Fibroblast of lung (primary cell): ENCODE measurements around the gene ATPAF2. TPM values are rescaled to one million over a fixed set of nuclear protein-coding genes. Genes with fewer than 3 reads are reported as not detected.

Source experiments
- DNase-seq, 2 donors: peaks; one replicate each; pipeline versions ENCODE4 v3.0.0 to v3.0.0-alpha.2; 2010; ENCODE audit warnings: low read depth in 2 of 2
- H2AFZ ChIP-seq: 2 replicates; pipeline ENCODE4 v1.5.1; 2012; ENCODE audit warnings: low read length, control low read depth, inconsistent platforms
- H3K27ac ChIP-seq: 2 replicates; pipeline ENCODE4 v1.5.1; 2011; ENCODE audit warnings: low read length, control low read depth; ENCODE audit not compliant: insufficient read depth
- H3K27me3 ChIP-seq: 2 replicates; pipeline ENCODE4 v1.5.1; 2011; ENCODE audit warnings: mild to moderate bottlenecking, low read length; ENCODE audit not compliant: control insufficient read depth, insufficient read depth
- H3K36me3 ChIP-seq: 2 replicates; pipeline ENCODE4 v1.5.1; 2011; ENCODE audit warnings: low read length; ENCODE audit not compliant: control insufficient read depth, insufficient read depth
- H3K4me1 ChIP-seq: 2 replicates; pipeline ENCODE4 v1.5.1; 2011; ENCODE audit warnings: low read length; ENCODE audit not compliant: control insufficient read depth, insufficient read depth; ENCODE audit errors: extremely low read depth
- H3K4me2 ChIP-seq: 2 replicates; pipeline ENCODE4 v1.5.1; 2011; ENCODE audit warnings: low read length, control low read depth; ENCODE audit not compliant: insufficient read depth; ENCODE audit errors: extremely low read depth
- H3K4me3 ChIP-seq, 4 experiments: fragments of 200-600 bp in 1 of 4; sonication (generic) in 1 of 4; replicated peaks in 1 of 4; 2 replicates each; pipeline ENCODE4 v1.5.1; 2011 to 2016; ENCODE audit warnings: low read length in 4 of 4, low read depth in 3 of 4, mild to moderate bottlenecking in 3 of 4, control low read depth in 2 of 4, inconsistent platforms in 1 of 4, mixed read lengths in 1 of 4; ENCODE audit not compliant: insufficient read depth in 1 of 4; ENCODE audit errors: control extremely low read depth in 1 of 4
- H3K79me2 ChIP-seq: 2 replicates; pipeline ENCODE4 v1.5.1; 2012; ENCODE audit warnings: mild to moderate bottlenecking, low read length, inconsistent platforms; ENCODE audit not compliant: control insufficient read depth, insufficient read depth
- H3K9ac ChIP-seq: 2 replicates; pipeline ENCODE4 v1.5.1; 2011; ENCODE audit warnings: mild to moderate bottlenecking, low read length, control low read depth; ENCODE audit not compliant: insufficient read depth
- H3K9me3 ChIP-seq: 2 replicates; pipeline ENCODE4 v1.5.1; 2012; ENCODE audit warnings: low read depth, low read length; ENCODE audit not compliant: control insufficient read depth, insufficient read depth
- H4K20me1 ChIP-seq: 2 replicates; pipeline ENCODE4 v1.5.1; 2011; ENCODE audit warnings: low read length; ENCODE audit not compliant: control insufficient read depth, insufficient read depth; ENCODE audit errors: extremely low read depth
- EZH2 ChIP-seq: IDR thresholded peaks from 2 replicates; pipeline ENCODE4 v1.5.1; 2012; ENCODE audit warnings: low read length, control low read depth, mild to moderate bottlenecking; ENCODE audit errors: missing control alignments
- polyA plus RNA-seq, 2 donors: library from polyadenylated mRNA; depleted of rRNA in 1 of 2; stranded (reverse) in 1 of 2; unstranded in 1 of 2; fragments of >200 nt; gene quantifications; 2 replicates each; pipeline ENCODE4 v1.2.1, GENCODE V29; 2011 to 2012; ENCODE audit warnings: missing spikeins in 1 of 2
- total RNA-seq: library from RNA; depleted of rRNA; stranded (reverse); fragments of >200 nt; gene quantifications from 2 replicates; pipeline ENCODE4 v1.2.1, GENCODE V29; 2014
- TF ChIP-seq, protein P1 (sequence below), 2 donors: IDR thresholded peaks in 1 of 2; conservative IDR thresholded peaks in 1 of 2; 1 replicate in 1 of 2; 2 replicates in 1 of 2; pipeline ENCODE4 v1.5.1; 2011 to 2012; ENCODE audit warnings: low read length in 2 of 2, control low read depth in 1 of 2, inconsistent platforms in 1 of 2, low read depth in 1 of 2, mild to moderate bottlenecking in 1 of 2

The ATPAF2 gene
- total and polyA plus RNA-seq, 2 donors (not counting 1 experiment from before 2014, with no cell fraction given), result 11.6 to 12.6 TPM

DNA sequence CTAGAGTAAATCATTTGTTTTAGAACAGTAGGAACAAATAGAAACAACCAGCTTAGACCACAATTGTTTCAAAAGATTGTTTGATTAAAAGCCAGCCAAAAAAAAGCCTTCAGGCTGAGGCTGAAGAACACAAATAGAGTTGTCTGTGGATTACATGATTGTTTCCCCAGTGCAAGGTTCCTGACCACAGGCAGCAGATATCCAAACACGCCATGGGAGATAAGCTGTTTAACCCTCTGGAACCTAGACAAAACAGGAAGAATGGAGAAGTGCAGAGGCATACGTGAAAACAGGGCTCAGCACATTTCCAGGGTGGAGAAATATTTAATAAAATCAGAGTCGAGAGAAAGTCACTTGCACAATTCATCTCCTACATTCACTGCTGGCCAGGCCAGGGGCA lies 21.0 kb downstream of the ATPAF2 start:
- no peaks in the 10 kb centered on the region for H4K20me1 ChIP-seq
- peak in 1 of 2 donors; percentile 71 for DNase-seq
- no peak overlapping the region for H3K4me2 ChIP-seq
- H3K9me3 ChIP-seq, result no peaks in the 10 kb centered on the region
- no peak overlapping the region for H2AFZ ChIP-seq
- no peak overlapping the region for H3K9ac ChIP-seq
- H3K27me3 ChIP-seq, result no peaks in the 10 kb centered on the region
- peaks cover 4% of the 10 kb centered on the region for H3K36me3 ChIP-seq
- H3K27ac ChIP-seq, result no peak overlapping the region
- H3K79me2 ChIP-seq, result no peaks in the 10 kb centered on the region
- H3K4me3 ChIP-seq, result no peak overlapping the region
- TF ChIP-seq EZH2, result no peak
- TF ChIP-seq, protein P1, sequence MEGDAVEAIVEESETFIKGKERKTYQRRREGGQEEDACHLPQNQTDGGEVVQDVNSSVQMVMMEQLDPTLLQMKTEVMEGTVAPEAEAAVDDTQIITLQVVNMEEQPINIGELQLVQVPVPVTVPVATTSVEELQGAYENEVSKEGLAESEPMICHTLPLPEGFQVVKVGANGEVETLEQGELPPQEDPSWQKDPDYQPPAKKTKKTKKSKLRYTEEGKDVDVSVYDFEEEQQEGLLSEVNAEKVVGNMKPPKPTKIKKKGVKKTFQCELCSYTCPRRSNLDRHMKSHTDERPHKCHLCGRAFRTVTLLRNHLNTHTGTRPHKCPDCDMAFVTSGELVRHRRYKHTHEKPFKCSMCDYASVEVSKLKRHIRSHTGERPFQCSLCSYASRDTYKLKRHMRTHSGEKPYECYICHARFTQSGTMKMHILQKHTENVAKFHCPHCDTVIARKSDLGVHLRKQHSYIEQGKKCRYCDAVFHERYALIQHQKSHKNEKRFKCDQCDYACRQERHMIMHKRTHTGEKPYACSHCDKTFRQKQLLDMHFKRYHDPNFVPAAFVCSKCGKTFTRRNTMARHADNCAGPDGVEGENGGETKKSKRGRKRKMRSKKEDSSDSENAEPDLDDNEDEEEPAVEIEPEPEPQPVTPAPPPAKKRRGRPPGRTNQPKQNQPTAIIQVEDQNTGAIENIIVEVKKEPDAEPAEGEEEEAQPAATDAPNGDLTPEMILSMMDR (conservative IDR thresholded peaks at IDR 0.05 in 1 of 2, IDR thresholded peaks at IDR 0.05 in 1 of 2; ENCODE audit: low read depth in 1 of 2, low read length in 2 of 2), result no peak
- H3K4me1 ChIP-seq, result no peaks in the 10 kb centered on the region

DNA sequence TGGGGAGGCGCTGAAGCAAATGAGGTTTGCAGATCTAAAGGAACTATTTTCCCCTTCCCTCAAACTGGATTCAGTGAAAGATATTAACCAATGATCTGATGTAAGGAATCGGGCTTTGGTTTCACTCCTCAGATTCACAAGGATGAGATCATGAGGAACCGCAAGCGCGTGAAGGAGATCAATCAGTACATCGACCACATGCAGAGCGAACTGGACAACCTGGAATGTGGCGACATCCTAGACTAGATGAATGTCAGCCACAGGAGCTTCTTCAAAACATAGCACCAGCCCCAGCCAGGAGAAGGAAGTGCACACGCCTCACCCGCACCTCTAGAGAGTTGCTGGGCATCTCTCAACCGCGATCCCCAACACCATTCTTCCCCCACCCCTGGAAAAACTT lies 22.5 kb downstream of the ATPAF2 start:
- Histone ChIP-seq H3K36me3 (peaks cover 4% of the 10 kb centered on the region), H3K4me2 (no peak overlapping the region)

DNA sequence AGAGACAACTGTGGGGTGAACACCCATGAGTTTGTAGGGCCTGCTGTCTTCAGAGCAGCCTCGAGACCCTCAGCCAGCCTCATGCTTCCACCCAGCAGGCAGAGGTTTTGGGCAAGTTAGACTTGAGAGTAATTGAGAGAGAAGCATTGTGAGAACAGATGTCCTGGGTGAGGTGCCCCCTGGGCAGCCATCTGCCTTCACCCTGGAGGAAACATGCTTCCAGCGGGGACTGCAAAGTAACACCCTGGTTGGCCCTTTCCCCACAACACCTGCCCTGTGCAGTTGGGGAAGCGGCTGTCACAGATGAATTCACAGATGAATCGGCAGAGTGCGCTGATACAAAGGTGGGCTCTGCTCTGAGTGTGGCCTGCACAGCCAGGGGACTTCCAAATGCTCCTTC lies 23.4 kb downstream of the ATPAF2 start:
- TF ChIP-seq EZH2, result no peak
- TF ChIP-seq, protein P1 (conservative IDR thresholded peaks at IDR 0.05 in 1 of 2, IDR thresholded peaks at IDR 0.05 in 1 of 2; ENCODE audit: low read depth in 1 of 2, low read length in 2 of 2), result no peak
- Histone ChIP-seq H3K79me2 (no peaks in the 10 kb centered on the region), H3K36me3 (peaks cover 3% of the 10 kb centered on the region), H3K4me2 (no peak overlapping the region), H3K27ac (no peak overlapping the region), H4K20me1 (no peaks in the 10 kb centered on the region), H3K27me3 (no peaks in the 10 kb centered on the region), H3K9ac (no peak overlapping the region), H3K4me3 (no peak overlapping the region), H3K9me3 (no peaks in the 10 kb centered on the region), H2AFZ (no peak overlapping the region), H3K4me1 (no peaks in the 10 kb centered on the region)
- DNase-seq, result no peak

More for the DNA sequence above, 22.5 kb downstream of the ATPAF2 start:
- no peak overlapping the region for H2AFZ ChIP-seq
- H3K4me3 ChIP-seq, result no peak overlapping the region
- no peak for DNase-seq
- H3K9ac ChIP-seq, result no peak overlapping the region
- H4K20me1 ChIP-seq, result no peaks in the 10 kb centered on the region
- no peaks in the 10 kb centered on the region for H3K4me1 ChIP-seq
- no peaks in the 10 kb centered on the region for H3K9me3 ChIP-seq
- H3K27ac ChIP-seq, result no peak overlapping the region
- no peaks in the 10 kb centered on the region for H3K79me2 ChIP-seq
- no peaks in the 10 kb centered on the region for H3K27me3 ChIP-seq
- TF ChIP-seq EZH2, result no peak
- TF ChIP-seq, protein P1 (conservative IDR thresholded peaks at IDR 0.05 in 1 of 2, IDR thresholded peaks at IDR 0.05 in 1 of 2; ENCODE audit: low read depth in 1 of 2, low read length in 2 of 2), result no peak
